Body of pancreas (tissue), 4 donors: ENCODE measurements around the gene NRIP2.

ENCODE experiments used
- POLR2A ChIP-seq, 3 donors: fragments of 450-650 bp; IDR thresholded peaks; one replicate each; pipeline ENCODE4 v1.6.1; 2016; ENCODE audit warnings: antibody characterized with exemption in 3 of 3, mild to moderate bottlenecking in 2 of 3
- TF ChIP-seq, protein P1 (sequence below), 7 experiments: fragments of 450-650 bp in 4 of 7; fragments of 200-600 bp in 3 of 7; sonication (generic) in 3 of 7; IDR thresholded peaks; one replicate each; pipeline ENCODE4 v1.5.1; 2016 to 2019; ENCODE audit warnings: antibody characterized with exemption in 7 of 7

DNA sequence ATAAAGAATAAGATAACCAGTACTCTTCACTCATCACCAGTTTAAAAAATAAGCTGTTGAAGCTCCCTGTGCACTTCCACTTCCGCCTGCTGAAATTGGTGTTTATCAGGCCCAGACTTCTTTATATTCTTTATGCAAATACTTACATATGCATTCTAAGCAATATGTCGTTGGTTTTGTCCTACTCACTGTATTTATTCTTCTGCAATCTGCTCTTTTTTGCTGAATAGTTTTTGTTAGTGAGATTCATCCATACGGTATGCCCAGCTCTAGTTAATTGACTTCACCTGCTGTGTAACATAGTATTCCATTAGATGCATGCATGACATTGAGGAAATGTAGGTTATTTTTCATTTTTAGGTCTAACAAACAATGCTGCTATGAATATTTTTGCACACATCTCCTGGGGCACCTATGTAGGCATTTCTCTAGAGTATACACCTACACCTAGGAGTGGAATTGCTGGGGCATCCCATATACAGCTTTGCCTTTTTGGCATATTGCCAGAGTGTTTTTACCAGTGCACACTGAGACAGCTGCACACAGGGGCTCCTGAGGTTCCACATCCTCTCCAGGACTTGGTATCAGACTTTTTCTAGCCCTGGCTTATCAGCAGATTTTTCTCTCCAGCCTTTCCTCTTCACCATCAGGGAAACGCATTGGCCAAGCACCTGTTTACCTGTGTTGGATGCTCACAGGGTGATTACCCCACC, 1.0 kb upstream of the NRIP2 start:
- TF ChIP-seq, protein P1, sequence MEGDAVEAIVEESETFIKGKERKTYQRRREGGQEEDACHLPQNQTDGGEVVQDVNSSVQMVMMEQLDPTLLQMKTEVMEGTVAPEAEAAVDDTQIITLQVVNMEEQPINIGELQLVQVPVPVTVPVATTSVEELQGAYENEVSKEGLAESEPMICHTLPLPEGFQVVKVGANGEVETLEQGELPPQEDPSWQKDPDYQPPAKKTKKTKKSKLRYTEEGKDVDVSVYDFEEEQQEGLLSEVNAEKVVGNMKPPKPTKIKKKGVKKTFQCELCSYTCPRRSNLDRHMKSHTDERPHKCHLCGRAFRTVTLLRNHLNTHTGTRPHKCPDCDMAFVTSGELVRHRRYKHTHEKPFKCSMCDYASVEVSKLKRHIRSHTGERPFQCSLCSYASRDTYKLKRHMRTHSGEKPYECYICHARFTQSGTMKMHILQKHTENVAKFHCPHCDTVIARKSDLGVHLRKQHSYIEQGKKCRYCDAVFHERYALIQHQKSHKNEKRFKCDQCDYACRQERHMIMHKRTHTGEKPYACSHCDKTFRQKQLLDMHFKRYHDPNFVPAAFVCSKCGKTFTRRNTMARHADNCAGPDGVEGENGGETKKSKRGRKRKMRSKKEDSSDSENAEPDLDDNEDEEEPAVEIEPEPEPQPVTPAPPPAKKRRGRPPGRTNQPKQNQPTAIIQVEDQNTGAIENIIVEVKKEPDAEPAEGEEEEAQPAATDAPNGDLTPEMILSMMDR (IDR thresholded peaks at IDR 0.05): no peak
- TF ChIP-seq POLR2A (IDR thresholded peaks at IDR 0.05): no peak
